Right lobe of liver (tissue), 4 donors: ENCODE data around the gene NPAS2.

Source experiments
- CTCF ChIP-seq, 4 donors: fragments of 200-600 bp in 3 of 4; fragments of 450-650 bp in 1 of 4; IDR thresholded peaks; one replicate each; pipeline versions ENCODE4 v1.5.1 to v1.8.0; 2016 to 2022; ENCODE audit warnings: antibody characterized with exemption in 4 of 4, mild to moderate bottlenecking in 2 of 4
- POLR2A ChIP-seq: fragments of 450-650 bp; IDR thresholded peaks from one replicate; pipeline ENCODE4 v1.6.1; 2017; ENCODE audit warnings: antibody characterized with exemption, mild to moderate bottlenecking
- donor health status: DM: no; HTN: no; CAD: no.
- donor health status: DM: no; HTN: no; CAD: no.
- donor health status: DM: no; HTN: yes; CAD: no.

GRCh38 chr2:101040761-101041160 lies 220.8 kb downstream of the NPAS2 start:
- TF ChIP-seq CTCF (IDR thresholded peaks at IDR 0.05) = no peak
- no peak for TF ChIP-seq POLR2A
